K562 (cell line): ENCODE data around the gene ADGRE1. TPM values are rescaled to one million over a fixed set of nuclear protein-coding genes. Genes with fewer than 3 reads are reported as not detected.

Experiments used
- ATAC-seq: fragments of 200-7000 bp; cut with Tn5 transposase; 3 replicates; pipeline ENCODE4 v1.9.1; 2020; ENCODE audit warnings: moderate library complexity
- BruUV-seq: library from RNA; stranded (reverse); fragments of 400-500 nt; replicated peaks from 2 replicates; lab custom pipeline; 2021; lab: Mats Ljungman, UMichigan
- CTCF ChIA-PET: fragments of 300-600 bp; formaldehyde crosslinking; extraction: SDS; loops from one replicate; lab custom pipeline; 2021; ENCODE audit warnings: low intra/inter-chr PET ratio; lab: Yijun Ruan, JAX
- POLR2A ChIA-PET: fragments of 300-600, 350-650 bp; sonication (Branson Sonifier 250); formaldehyde crosslinking; extraction: SDS; loops from one replicate; lab custom pipeline; 2021; ENCODE audit warnings: antibody characterized with exemption, inconsistent platforms; lab: Yijun Ruan, JAX
- DNase-seq, 4 experiments: peaks; one replicate each; pipeline versions ENCODE4 v3.0.0 to v3.0.0-alpha.2; 2011 to 2018; ENCODE audit warnings: low spot score in 3 of 4, mixed read lengths in 3 of 4; ENCODE audit errors: extremely low read depth in 1 of 4
- FAIRE-seq: peaks from 2 replicates; lab custom pipeline; 2011; peaks lifted over from hg19 to GRCh38; lab: Jason Lieb, UNC
- H2AFZ ChIP-seq: 2 replicates; pipeline ENCODE4 v1.6.0; 2011; ENCODE audit warnings: low read depth, low read length, control low read depth, inconsistent platforms
- H3K27ac ChIP-seq: fragments of 200-600 bp; 3 replicates; pipeline ENCODE4 v1.8.0; 2011; ENCODE audit warnings: low read depth, mild to moderate bottlenecking, control low read depth, inconsistent platforms, low read length, moderate library complexity, mixed read lengths; ENCODE audit errors: extremely low read depth
- H3K27me3 ChIP-seq, 2 experiments: fragments of 300-600 bp in 1 of 2; 2 replicates in 1 of 2; 3 replicates in 1 of 2; pipeline versions ENCODE4 v1.6.0 to v1.8.0; 2011; ENCODE audit warnings: inconsistent platforms in 2 of 2, low read length in 2 of 2, mild to moderate bottlenecking in 1 of 2, mixed read lengths in 1 of 2, moderate library complexity in 1 of 2; ENCODE audit not compliant: control insufficient read depth in 2 of 2, insufficient read depth in 2 of 2
- H3K36me3 ChIP-seq: fragments of 300-600 bp; 3 replicates; pipeline ENCODE4 v1.8.0; 2011; ENCODE audit warnings: mild to moderate bottlenecking, low read length, inconsistent platforms; ENCODE audit not compliant: control insufficient read depth, insufficient read depth
- H3K4me1 ChIP-seq, 2 experiments: fragments of 200-600 bp in 1 of 2; replicated peaks in 1 of 2; 2 replicates in 1 of 2; 3 replicates in 1 of 2; pipeline versions ENCODE4 v1.5.1 to v1.8.0; 2011; ENCODE audit warnings: inconsistent platforms in 2 of 2, low read length in 2 of 2, mild to moderate bottlenecking in 1 of 2, mixed read lengths in 1 of 2, moderate library complexity in 1 of 2; ENCODE audit not compliant: control insufficient read depth in 2 of 2, insufficient read depth in 2 of 2
- H3K4me2 ChIP-seq: 2 replicates; pipeline ENCODE4 v1.6.1; 2011; ENCODE audit warnings: low read length, control low read depth, inconsistent platforms, mixed read lengths; ENCODE audit not compliant: insufficient read depth
- H3K4me3 ChIP-seq: fragments of 200-600 bp; sonication (generic), shearing (Covaris generic); 2 replicates; pipeline ENCODE4 v1.5.1; 2016; ENCODE audit warnings: control low read depth, inconsistent platforms
- H3K79me2 ChIP-seq: fragments of 200-600 bp; 3 replicates; pipeline ENCODE4 v1.8.0; 2011; ENCODE audit warnings: low read length, inconsistent platforms; ENCODE audit not compliant: control insufficient read depth, insufficient read depth
- H3K9ac ChIP-seq, 2 experiments: 2 replicates each; pipeline versions ENCODE4 v1.6.0 to v1.6.1; 2011; ENCODE audit warnings: low read depth in 2 of 2, low read length in 2 of 2, control low read depth in 1 of 2, inconsistent platforms in 1 of 2, mild to moderate bottlenecking in 1 of 2, mixed read lengths in 1 of 2; ENCODE audit not compliant: insufficient read depth in 1 of 2
- H3K9me1 ChIP-seq: one replicate; pipeline ENCODE4 v1.6.0; 2011; ENCODE audit warnings: inconsistent platforms, mild to moderate bottlenecking, low read length, moderate library complexity; ENCODE audit not compliant: control insufficient read depth, insufficient read depth
- H3K9me3 ChIP-seq: replicated peaks from 2 replicates; pipeline ENCODE4 v1.5.1; 2011; ENCODE audit warnings: low read depth, low read length, inconsistent platforms; ENCODE audit not compliant: control insufficient read depth, insufficient read depth
- H4K20me1 ChIP-seq: replicated peaks from 2 replicates; pipeline ENCODE4 v1.6.1; 2011; ENCODE audit warnings: low read length, inconsistent platforms, mixed read lengths; ENCODE audit not compliant: control insufficient read depth, insufficient read depth
- FOXP4 ChIP-seq: sonication (generic); formaldehyde crosslinking; IDR thresholded peaks from 2 replicates; pipeline ENCODE4 v1.8.0; 2022; ENCODE audit warnings: mild to moderate bottlenecking, missing genetic modification reagents, borderline replicate concordance
- LARP7 ChIP-seq: fragments of 450-650 bp; IDR thresholded peaks from 2 replicates; pipeline ENCODE4 v1.6.1; 2016
- NBN ChIP-seq: fragments of 450-650 bp; IDR thresholded peaks from 2 replicates; pipeline ENCODE4 v1.6.1; 2016; ENCODE audit warnings: low read depth, mild to moderate bottlenecking
- PRDM10 ChIP-seq: fragments of 450-650 bp; IDR thresholded peaks from 2 replicates; pipeline ENCODE4 v1.6.1; 2018; ENCODE audit not compliant: partially characterized antibody
- SMARCA5 ChIP-seq: fragments of 450-650 bp; IDR thresholded peaks from 2 replicates; pipeline ENCODE4 v1.6.1; 2016
- TAF15 ChIP-seq: fragments of 200-400 bp; formaldehyde crosslinking; IDR thresholded peaks from 2 replicates; pipeline ENCODE4 v1.6.1; 2017; ENCODE audit warnings: mild to moderate bottlenecking, low read depth, low read length, moderate library complexity
- ZBTB1 ChIP-seq: sonication (generic); formaldehyde crosslinking; IDR thresholded peaks from 2 replicates; pipeline ENCODE4 v1.8.1; 2023; ENCODE audit warnings: missing genetic modification reagents, low read depth, mild to moderate bottlenecking, borderline replicate concordance
- ZNF143 ChIP-seq: sonication (generic); formaldehyde crosslinking; IDR thresholded peaks from 2 replicates; pipeline ENCODE4 v1.9.0; 2022; ENCODE audit warnings: mild to moderate bottlenecking, missing genetic modification reagents
- WGBS: fragments of 100-300 bp; shearing (Covaris generic); methylation state at CpG from one replicate; pipeline ENCODE4 v1.1.6; 2016; ENCODE audit warnings: low coverage, mixed read lengths; ENCODE audit not compliant: insufficient coverage; ENCODE audit errors: missing lambda C conversion rate; 5-methylcytosine and 5-hydroxymethylcytosine counted together
- in situ Hi-C: fragments of 300-500 bp; cut with MboI; formaldehyde crosslinking; loops from 4 replicates; pipeline ENCODE4 v1.15.0; 2018; ENCODE audit warnings: inconsistent platforms, mixed read lengths
- intact Hi-C: fragments of 100-400 bp; cut with micrococcal nuclease; formaldehyde crosslinking; loops from 2 replicates; pipeline ENCODE4 v1.14.2; 2022
- polyA plus RNA-seq, 8 experiments: library from polyadenylated mRNA; depleted of rRNA in 4 of 8; stranded (reverse) in 5 of 8; unstranded in 3 of 8; fragments of >200 nt; fragmentation: Nextera tagmentation in 2 of 8; fragmentation: Illumina TruSeq in 1 of 8; extraction: Ambion mirVana in 2 of 8; extraction: Trizol in 1 of 8; gene quantifications; 2 replicates each; pipeline versions ENCODE4 v1.2.1 to v1.2.3, GENCODE V29; 2011 to 2014; ENCODE audit warnings: inconsistent platforms in 1 of 8, missing spikeins in 1 of 8
- total RNA-seq, 7 experiments: library from RNA; depleted of rRNA in 6 of 7; stranded (reverse); fragments of >200 nt in 6 of 7; fragmentation: Illumina TruSeq in 2 of 7; extraction: Trizol in 2 of 7; gene quantifications; 2 replicates each; pipeline versions ENCODE4 v1.2.1 to v1.2.3, GENCODE V29; 2011 to 2021; ENCODE audit warnings: low replicate concordance in 1 of 7
- TF ChIP-seq, protein P1 (sequence below), 2 experiments: fragments of 450-650 bp in 1 of 2; IDR thresholded peaks; 2 replicates each; pipeline ENCODE4 v1.6.1; 2011 to 2017; ENCODE audit warnings: low read depth in 2 of 2, antibody characterized with exemption in 1 of 2, borderline replicate concordance in 1 of 2, low read length in 1 of 2, mild to moderate bottlenecking in 1 of 2, mixed read lengths in 1 of 2; ENCODE audit not compliant: control insufficient read depth in 1 of 2

Gene ADGRE1
- total and polyA plus RNA-seq, 9 of the 15 experiments (the other 6 are each of a cell fraction or from before 2014, with no cell fraction given): 0.09 to 0.49 (median 0.25) TPM; not detected in 1

DNA sequence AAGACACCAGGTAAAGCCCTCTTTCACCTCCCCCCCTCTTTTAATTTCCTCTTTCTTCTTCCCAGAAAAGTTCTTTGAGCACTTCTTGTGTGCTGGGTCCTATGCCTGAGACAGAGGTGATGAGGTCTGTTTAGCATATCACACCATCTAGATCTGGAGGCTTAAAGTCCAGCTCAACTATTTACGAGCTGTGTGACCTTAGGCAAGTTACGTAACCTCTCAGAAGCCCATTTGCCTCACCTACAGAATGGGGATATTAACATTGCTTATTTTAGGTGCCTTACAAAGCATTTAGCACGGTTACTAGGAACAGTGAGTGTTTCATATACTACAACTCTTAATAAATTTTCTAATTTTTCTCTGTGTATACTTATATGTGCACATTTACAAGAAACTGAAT lies 47.7 kb downstream of the ADGRE1 start (continued):
- no peak for TF ChIP-seq FOXP4
- TF ChIP-seq PRDM10: no peak
- no peak for TF ChIP-seq NBN

DNA sequence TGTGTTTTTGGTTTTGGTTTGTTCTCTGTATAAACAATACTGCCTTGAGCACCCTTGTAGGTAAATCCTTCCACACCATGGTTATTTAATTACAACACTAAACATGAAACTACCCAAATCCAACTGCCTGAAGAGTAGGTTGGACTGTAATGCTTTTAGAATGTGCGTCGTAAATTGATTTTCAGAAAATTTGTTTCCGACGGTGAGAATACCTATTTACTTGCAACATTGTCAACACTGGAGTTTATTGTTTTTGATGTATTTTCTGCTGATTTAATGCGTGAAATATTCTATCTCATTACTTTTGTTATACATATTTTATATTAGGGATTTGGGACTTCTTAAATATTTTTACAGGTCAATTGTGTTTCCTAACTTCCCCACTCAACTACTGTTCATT lies 48.2 kb downstream of the ADGRE1 start:
- ATAC-seq: no peak
- Histone ChIP-seq H3K27ac (no peak overlapping the region), H3K4me1 (no peaks in the 10 kb centered on the region), H3K36me3 (no peaks in the 10 kb centered on the region), H2AFZ (no peak overlapping the region), H3K4me2 (no peak overlapping the region), H4K20me1 (no peaks in the 10 kb centered on the region), H3K9me1 (no peaks in the 10 kb centered on the region), H3K9me3 (no peaks in the 10 kb centered on the region), H3K79me2 (no peaks in the 10 kb centered on the region), H3K9ac (no peak overlapping the region), H3K4me3 (no peak overlapping the region), H3K27me3 (peaks cover 0 to 14% of the 10 kb centered on the region in 2 experiments; a peak in 2 of 5 replicates)
- WGBS: 0% methylated on average over 5 of the region's 5 CpGs
- in situ Hi-C loops: no loop called here
- ChIA-PET CTCF (no interaction called here), POLR2A (no interaction called here)
- BruUV-seq: no TSS peak
- DNase-seq: no peak
- intact Hi-C loops: no loop called here
- no peak for FAIRE-seq
- TF ChIP-seq ZBTB1: no peak
- TF ChIP-seq TAF15: no peak
- 0 out of 2 replicates have a peak, but pooled peaks have one; percentile 31 for TF ChIP-seq SMARCA5
- TF ChIP-seq ZNF143 (CRISPR knock-in tag): no peak
- TF ChIP-seq, protein P1, sequence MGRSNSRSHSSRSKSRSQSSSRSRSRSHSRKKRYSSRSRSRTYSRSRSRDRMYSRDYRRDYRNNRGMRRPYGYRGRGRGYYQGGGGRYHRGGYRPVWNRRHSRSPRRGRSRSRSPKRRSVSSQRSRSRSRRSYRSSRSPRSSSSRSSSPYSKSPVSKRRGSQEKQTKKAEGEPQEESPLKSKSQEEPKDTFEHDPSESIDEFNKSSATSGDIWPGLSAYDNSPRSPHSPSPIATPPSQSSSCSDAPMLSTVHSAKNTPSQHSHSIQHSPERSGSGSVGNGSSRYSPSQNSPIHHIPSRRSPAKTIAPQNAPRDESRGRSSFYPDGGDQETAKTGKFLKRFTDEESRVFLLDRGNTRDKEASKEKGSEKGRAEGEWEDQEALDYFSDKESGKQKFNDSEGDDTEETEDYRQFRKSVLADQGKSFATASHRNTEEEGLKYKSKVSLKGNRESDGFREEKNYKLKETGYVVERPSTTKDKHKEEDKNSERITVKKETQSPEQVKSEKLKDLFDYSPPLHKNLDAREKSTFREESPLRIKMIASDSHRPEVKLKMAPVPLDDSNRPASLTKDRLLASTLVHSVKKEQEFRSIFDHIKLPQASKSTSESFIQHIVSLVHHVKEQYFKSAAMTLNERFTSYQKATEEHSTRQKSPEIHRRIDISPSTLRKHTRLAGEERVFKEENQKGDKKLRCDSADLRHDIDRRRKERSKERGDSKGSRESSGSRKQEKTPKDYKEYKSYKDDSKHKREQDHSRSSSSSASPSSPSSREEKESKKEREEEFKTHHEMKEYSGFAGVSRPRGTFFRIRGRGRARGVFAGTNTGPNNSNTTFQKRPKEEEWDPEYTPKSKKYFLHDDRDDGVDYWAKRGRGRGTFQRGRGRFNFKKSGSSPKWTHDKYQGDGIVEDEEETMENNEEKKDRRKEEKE (IDR thresholded peaks at IDR 0.05; ENCODE audit: borderline replicate concordance in 1 of 2, control insufficient read depth in 1 of 2, low read depth in 2 of 2, low read length in 1 of 2): no peak
- no peak for TF ChIP-seq LARP7
